Heart left ventricle (tissue), 13 donors: ENCODE measurements around the gene ZNF423.

Source experiments
- POLR2A ChIP-seq, 2 donors: fragments of 450-650 bp; IDR thresholded peaks; one replicate each; pipeline ENCODE4 v1.6.1; 2017; ENCODE audit warnings: antibody characterized with exemption in 2 of 2, mild to moderate bottlenecking in 2 of 2, moderate library complexity in 2 of 2
- TF ChIP-seq, protein P1 (sequence below), 12 donors: fragments of 200-600 bp; sonication (generic) in 4 of 12; IDR thresholded peaks; one replicate each; pipeline versions ENCODE4 v1.5.0 to v1.8.0; 2018 to 2022; ENCODE audit warnings: antibody characterized with exemption in 12 of 12, mild to moderate bottlenecking in 5 of 12
- donor health status: ischemic (EF 13 %, LVEDD 7.1; RV severe dilation, severe dysfunction).
- donor health status: DM: no; HTN: yes; CAD: no.
- donor health status: DM: no; HTN: no; CAD: no.
- donor health status: ischemic (EF 25% LVEDD 6.9; RV normal size, moderate dysfunction).
- donor health status: ischemic (EF 25% LVEDD 5.7; RV mildly dilated, moderate dysfunction).
- donor health status: ischemic (EF 35%, LVEDD 5.7; RV mildly dilated, moderate dysfunction).
- donor health status: nonischemic (EF 11% LVEDD 7.7; RV severe dilation, severe dysfunction).
- donor health status: DM: yes; HTN: yes; CAD: no.
- donor health status: PGD.
- donor health status: ischemic (EF 29% LVEDD 5.4; RV normal size, mild dysfunction).
- donor health status: nonischemic (EF 23%, LVEDD 6.1; RV moderate dilation, normal function).

DNA sequence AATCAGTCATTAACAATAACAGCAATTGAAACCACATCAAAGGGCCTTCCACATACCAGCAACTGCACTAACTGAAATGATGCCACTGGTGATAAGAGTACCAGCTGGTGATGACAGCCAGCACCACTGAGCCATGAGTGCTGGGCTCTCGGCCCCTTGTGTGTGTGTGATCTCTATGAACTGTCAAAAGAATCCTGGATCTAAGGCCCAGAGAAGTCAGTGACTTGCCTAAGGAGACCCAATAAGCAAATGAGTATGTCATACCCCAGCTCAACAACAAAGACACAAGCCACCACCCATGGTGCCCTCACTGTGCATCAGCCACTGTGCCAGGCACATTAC lies 220.9 kb downstream of the ZNF423 start:
- TF ChIP-seq, protein P1, sequence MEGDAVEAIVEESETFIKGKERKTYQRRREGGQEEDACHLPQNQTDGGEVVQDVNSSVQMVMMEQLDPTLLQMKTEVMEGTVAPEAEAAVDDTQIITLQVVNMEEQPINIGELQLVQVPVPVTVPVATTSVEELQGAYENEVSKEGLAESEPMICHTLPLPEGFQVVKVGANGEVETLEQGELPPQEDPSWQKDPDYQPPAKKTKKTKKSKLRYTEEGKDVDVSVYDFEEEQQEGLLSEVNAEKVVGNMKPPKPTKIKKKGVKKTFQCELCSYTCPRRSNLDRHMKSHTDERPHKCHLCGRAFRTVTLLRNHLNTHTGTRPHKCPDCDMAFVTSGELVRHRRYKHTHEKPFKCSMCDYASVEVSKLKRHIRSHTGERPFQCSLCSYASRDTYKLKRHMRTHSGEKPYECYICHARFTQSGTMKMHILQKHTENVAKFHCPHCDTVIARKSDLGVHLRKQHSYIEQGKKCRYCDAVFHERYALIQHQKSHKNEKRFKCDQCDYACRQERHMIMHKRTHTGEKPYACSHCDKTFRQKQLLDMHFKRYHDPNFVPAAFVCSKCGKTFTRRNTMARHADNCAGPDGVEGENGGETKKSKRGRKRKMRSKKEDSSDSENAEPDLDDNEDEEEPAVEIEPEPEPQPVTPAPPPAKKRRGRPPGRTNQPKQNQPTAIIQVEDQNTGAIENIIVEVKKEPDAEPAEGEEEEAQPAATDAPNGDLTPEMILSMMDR (IDR thresholded peaks at IDR 0.05): no peak
- no peak for TF ChIP-seq POLR2A (IDR thresholded peaks at IDR 0.05)
